ENCODE results near the gene LSM12. TPM values are rescaled to one million over a fixed set of nuclear protein-coding genes. Genes with fewer than 3 reads are reported as not detected.

The LSM12 gene
- total and polyA plus RNA-seq, 2 donors (not counting 3 experiments of a cell fraction or from before 2014, with no cell fraction given): 36.5 to 68.9 TPM

GRCh38 chr17:44112284-44113280 is 46.1 kb upstream of the LSM12 start:
- intact Hi-C loops (cut with micrococcal nuclease): loop anchor here (10.0 kb wide), 1 partner anchor 108 kb away; the partner anchor contains the start of gene NAGS
- Histone ChIP-seq H3K27me3 (ENCODE audit: control insufficient read depth in 2 of 2, insufficient read depth in 2 of 2, low read length in 2 of 2) (no peaks in the 10 kb centered on the region), H3K36me3 (ENCODE audit: control insufficient read depth in 2 of 2, extremely low read depth in 1 of 2, insufficient read depth in 2 of 2, low read length in 2 of 2) (peaks cover 0 to 7% of the 10 kb centered on the region in 2 experiments), H3K79me2 (ENCODE audit: control insufficient read depth, insufficient read depth, low read length) (no peaks in the 10 kb centered on the region), H4K20me1 (replicated peaks; ENCODE audit: control insufficient read depth, extremely low read depth, insufficient read depth, low read length) (no peaks in the 10 kb centered on the region), H3K4me1 (ENCODE audit: control insufficient read depth, extremely low read depth, insufficient read depth, low read length) (peaks cover 14% of the 10 kb centered on the region), H3K27ac (ENCODE audit: insufficient read depth, low read depth, low read length) (no peak overlapping the region), H3K4me3 (replicated peaks in 1 of 3; ENCODE audit: insufficient read depth in 1 of 3, low read depth in 1 of 3, low read length in 3 of 3) (no peak overlapping the region), H3K9ac (replicated peaks; ENCODE audit: extremely low read depth, insufficient read depth, low read length) (no peak overlapping the region), H3K4me2 (ENCODE audit: insufficient read depth, low read length) (no peak overlapping the region), H3K9me1 (replicated peaks; ENCODE audit: control insufficient read depth, extremely low read depth, insufficient read depth, low read length) (no peaks in the 10 kb centered on the region), H3K9me3 (replicated peaks; ENCODE audit: control insufficient read depth, insufficient read depth, low read length) (no peaks in the 10 kb centered on the region), H2AFZ (ENCODE audit: low read depth, low read length) (no peak overlapping the region)
- no peak for TF ChIP-seq POLR2AphosphoS5 (IDR thresholded peaks at IDR 0.05; ENCODE audit: insufficient read depth, low read depth, low read length)
- no peak for TF ChIP-seq GATA2 (IDR thresholded peaks at IDR 0.05; ENCODE audit: insufficient read depth, insufficient read length, low read depth, low read length)
- no peak for TF ChIP-seq JUN (IDR thresholded peaks at IDR 0.05; ENCODE audit: borderline replicate concordance, insufficient read depth, insufficient read length, low read depth)
- TF ChIP-seq FOS (IDR thresholded peaks at IDR 0.05; ENCODE audit: borderline replicate concordance, insufficient read depth, low read length): no peak
- TF ChIP-seq, protein P1, sequence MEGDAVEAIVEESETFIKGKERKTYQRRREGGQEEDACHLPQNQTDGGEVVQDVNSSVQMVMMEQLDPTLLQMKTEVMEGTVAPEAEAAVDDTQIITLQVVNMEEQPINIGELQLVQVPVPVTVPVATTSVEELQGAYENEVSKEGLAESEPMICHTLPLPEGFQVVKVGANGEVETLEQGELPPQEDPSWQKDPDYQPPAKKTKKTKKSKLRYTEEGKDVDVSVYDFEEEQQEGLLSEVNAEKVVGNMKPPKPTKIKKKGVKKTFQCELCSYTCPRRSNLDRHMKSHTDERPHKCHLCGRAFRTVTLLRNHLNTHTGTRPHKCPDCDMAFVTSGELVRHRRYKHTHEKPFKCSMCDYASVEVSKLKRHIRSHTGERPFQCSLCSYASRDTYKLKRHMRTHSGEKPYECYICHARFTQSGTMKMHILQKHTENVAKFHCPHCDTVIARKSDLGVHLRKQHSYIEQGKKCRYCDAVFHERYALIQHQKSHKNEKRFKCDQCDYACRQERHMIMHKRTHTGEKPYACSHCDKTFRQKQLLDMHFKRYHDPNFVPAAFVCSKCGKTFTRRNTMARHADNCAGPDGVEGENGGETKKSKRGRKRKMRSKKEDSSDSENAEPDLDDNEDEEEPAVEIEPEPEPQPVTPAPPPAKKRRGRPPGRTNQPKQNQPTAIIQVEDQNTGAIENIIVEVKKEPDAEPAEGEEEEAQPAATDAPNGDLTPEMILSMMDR (IDR thresholded peaks at IDR 0.05; ENCODE audit: extremely low read depth in 1 of 2, insufficient read depth in 1 of 2, low read depth in 1 of 2, low read length in 2 of 2): no peak
- no peak for TF ChIP-seq MYC (IDR thresholded peaks at IDR 0.05; ENCODE audit: low read depth, low read length)
- no peak for TF ChIP-seq POLR2A (IDR thresholded peaks at IDR 0.05; ENCODE audit: low read depth, low read length)
- TF ChIP-seq, protein P2, sequence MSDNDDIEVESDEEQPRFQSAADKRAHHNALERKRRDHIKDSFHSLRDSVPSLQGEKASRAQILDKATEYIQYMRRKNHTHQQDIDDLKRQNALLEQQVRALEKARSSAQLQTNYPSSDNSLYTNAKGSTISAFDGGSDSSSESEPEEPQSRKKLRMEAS (IDR thresholded peaks at IDR 0.05; ENCODE audit: insufficient read depth, insufficient read length): no peak
- no peak for TF ChIP-seq EZH2 (IDR thresholded peaks at IDR 0.05; ENCODE audit: borderline replicate concordance, low read depth, low read length, severe bottlenecking)
- DNase-seq (ENCODE audit: low read depth, low spot score) (no peak), FAIRE-seq (no peak)
- BruUV-seq (replicated peaks): no TSS peak
- POLR2A ChIA-PET: interaction anchor here (0.7 kb wide), 1 partner anchor 9 kb away, joined by 8 read pairs; no protein-coding TSS in a partner anchor
- dilution Hi-C loops (cut with MboI; ENCODE audit: extremely low pct_ligation_motif_present, low sequenced_read_pairs): no loop called here
- CTCF ChIA-PET: interaction anchor here (0.5 to 2.8 kb wide), 8 partner anchors 10 to 203 kb away, joined by 3 to 9 read pairs (median 3); partner anchors contain the start of genes G6PC3 and HDAC5
